HepG2 (cell line): ENCODE results near the gene MAP2K1. TPM values are rescaled to one million over a fixed set of nuclear protein-coding genes. Genes with fewer than 3 reads are reported as not detected.
"Not testable (repeated sequence)": the region's sequence is repeated elsewhere in the genome, so short reads cannot be mapped to it uniquely, and the experiment has no call there.

Experiments used
- ATAC-seq: fragments of 200-7000 bp; cut with Tn5 transposase; 3 replicates; pipeline ENCODE4 v1.9.1; 2020; ENCODE audit warnings: mild to moderate bottlenecking, moderate library complexity
- BruUV-seq: library from RNA; stranded (reverse); fragments of 400-500 nt; replicated peaks from 2 replicates; lab custom pipeline; 2021; lab: Mats Ljungman, UMichigan
- CTCF ChIA-PET: fragments of 300-600 bp; formaldehyde crosslinking; extraction: SDS; loops from one replicate; lab custom pipeline; 2021; ENCODE audit warnings: low total read pairs, inconsistent platforms, low intra/inter-chr PET ratio; lab: Yijun Ruan, JAX
- POLR2A ChIA-PET: fragments of 350-600 bp; sonication (Branson Sonifier 250); formaldehyde crosslinking; loops from one replicate; lab custom pipeline; 2020; ENCODE audit warnings: antibody characterized with exemption, inconsistent platforms; lab: Yijun Ruan, JAX
- DNase-seq: peaks from one replicate; pipeline ENCODE4 v3.0.0-alpha.2; 2015; ENCODE audit warnings: low spot score
- FAIRE-seq: peaks from 3 replicates; lab custom pipeline; 2011; peaks lifted over from hg19 to GRCh38; lab: Jason Lieb, UNC
- H2AFZ ChIP-seq: one replicate; pipeline ENCODE4 v1.6.1; 2011; ENCODE audit warnings: low read length, inconsistent platforms
- H3K27ac ChIP-seq: fragments of 300-600 bp; 3 replicates; pipeline ENCODE4 v1.8.0; 2011; ENCODE audit warnings: mixed run types, mild to moderate bottlenecking, mixed read lengths, low read length, inconsistent platforms; ENCODE audit not compliant: insufficient read depth; ENCODE audit errors: extremely low read length
- H3K27me3 ChIP-seq, 2 experiments: fragments of 200-600 bp in 1 of 2; 2 replicates in 1 of 2; 3 replicates in 1 of 2; pipeline versions ENCODE4 v1.6.0 to v1.8.0; 2011; ENCODE audit warnings: low read length in 2 of 2, mild to moderate bottlenecking in 2 of 2, moderate library complexity in 2 of 2, inconsistent platforms in 1 of 2; ENCODE audit not compliant: insufficient read depth in 2 of 2, control insufficient read depth in 1 of 2
- H3K36me3 ChIP-seq, 2 experiments: fragments of 200-600 bp in 1 of 2; replicated peaks in 1 of 2; 2 replicates in 1 of 2; 3 replicates in 1 of 2; pipeline versions ENCODE4 v1.5.1 to v1.8.0; 2011; ENCODE audit warnings: low read length in 2 of 2, inconsistent platforms in 1 of 2; ENCODE audit not compliant: insufficient read depth in 2 of 2, control insufficient read depth in 1 of 2
- H3K4me1 ChIP-seq: 2 replicates; pipeline ENCODE4 v1.5.1; 2012; ENCODE audit warnings: low read length, inconsistent platforms; ENCODE audit not compliant: insufficient read depth
- H3K4me2 ChIP-seq: 2 replicates; pipeline ENCODE4 v1.6.0; 2011; ENCODE audit warnings: low read depth, low read length, inconsistent platforms
- H3K4me3 ChIP-seq, 3 experiments: fragments of 200-600 bp in 1 of 3; sonication (generic), shearing (Covaris generic) in 1 of 3; replicated peaks in 1 of 3; 2 replicates each; pipeline ENCODE4 v1.5.1; 2011 to 2016; ENCODE audit warnings: low read length in 3 of 3, inconsistent platforms in 2 of 3, low read depth in 2 of 3, mild to moderate bottlenecking in 2 of 3, control low read depth in 1 of 3, mixed read lengths in 1 of 3; ENCODE audit not compliant: insufficient read depth in 1 of 3
- H3K79me2 ChIP-seq: one replicate; pipeline ENCODE4 v1.6.1; 2011; ENCODE audit warnings: low read length, inconsistent platforms; ENCODE audit not compliant: insufficient read depth
- H3K9ac ChIP-seq: 2 replicates; pipeline ENCODE4 v1.6.0; 2011; ENCODE audit warnings: mild to moderate bottlenecking, low read depth, low read length, inconsistent platforms; ENCODE audit not compliant: insufficient read depth
- H3K9me3 ChIP-seq: 2 replicates; pipeline ENCODE4 v1.5.1; 2012; ENCODE audit warnings: mild to moderate bottlenecking, low read length
- H4K20me1 ChIP-seq: 2 replicates; pipeline ENCODE4 v1.6.0; 2011; ENCODE audit warnings: inconsistent platforms, mild to moderate bottlenecking, low read length, moderate library complexity; ENCODE audit not compliant: insufficient read depth
- CTCF ChIP-seq: sonication (generic); formaldehyde crosslinking; IDR thresholded peaks from 2 replicates; pipeline ENCODE4 v1.5.0; 2020; ENCODE audit warnings: mild to moderate bottlenecking, missing genetic modification reagents, moderate library complexity
- EP300 ChIP-seq, 3 experiments: sonication (generic) in 1 of 3; formaldehyde crosslinking in 1 of 3; IDR thresholded peaks; 2 replicates each; pipeline versions ENCODE4 v1.5.1 to v1.6.1; 2011 to 2020; ENCODE audit warnings: low read depth in 2 of 3, low read length in 2 of 3, borderline replicate concordance in 1 of 3, improper control_type of control experiment in 1 of 3, mild to moderate bottlenecking in 1 of 3, missing genetic modification reagents in 1 of 3, moderate library complexity in 1 of 3
- GATAD2A ChIP-seq: IDR thresholded peaks from 2 replicates; pipeline ENCODE4 v1.6.1; 2016
- HNF1B ChIP-seq: sonication (generic); formaldehyde crosslinking; IDR thresholded peaks from 2 replicates; pipeline ENCODE4 v1.5.1; 2020; ENCODE audit warnings: mild to moderate bottlenecking, moderate library complexity, missing genetic modification reagents
- HOMEZ ChIP-seq: IDR thresholded peaks from 2 replicates; pipeline ENCODE4 v1.6.1; 2016; ENCODE audit warnings: low read depth
- NR2F6 ChIP-seq, 2 experiments: IDR thresholded peaks; 2 replicates each; pipeline ENCODE4 v1.6.1; 2016; ENCODE audit warnings: antibody characterized with exemption in 1 of 2, mild to moderate bottlenecking in 1 of 2
- SKI ChIP-seq: fragments of 450-650 bp; IDR thresholded peaks from one replicate; pipeline ENCODE4 v1.6.1; 2018; ENCODE audit warnings: mild to moderate bottlenecking; ENCODE audit not compliant: partially characterized antibody
- SOX6 ChIP-seq, 2 experiments: fragments of 450-650 bp in 1 of 2; sonication (generic) in 1 of 2; formaldehyde crosslinking in 1 of 2; IDR thresholded peaks; 2 replicates each; pipeline versions ENCODE4 v1.4.0 to v1.6.1; 2017 to 2020; ENCODE audit warnings: antibody characterized with exemption in 1 of 2, mild to moderate bottlenecking in 1 of 2, missing genetic modification reagents in 1 of 2
- YY1 ChIP-seq: IDR thresholded peaks from 2 replicates; pipeline ENCODE4 v1.6.1; 2011; ENCODE audit warnings: low read length, low read depth, moderate library complexity, mild to moderate bottlenecking; ENCODE audit not compliant: insufficient read depth, insufficient replicate concordance
- ZNF317 ChIP-seq: sonication (generic); formaldehyde crosslinking; IDR thresholded peaks from 2 replicates; pipeline ENCODE4 v1.5.0; 2020; ENCODE audit warnings: mild to moderate bottlenecking, missing genetic modification reagents
- ZNF362 ChIP-seq: sonication (generic); formaldehyde crosslinking; IDR thresholded peaks from 2 replicates; pipeline ENCODE4 v1.4.0; 2020; ENCODE audit warnings: missing genetic modification reagents, mild to moderate bottlenecking, borderline replicate concordance
- WGBS: methylation state at CpG from one replicate; pipeline ENCODE4 v1.1.6; 2017; ENCODE audit warnings: low lambda C conversion rate; 5-methylcytosine and 5-hydroxymethylcytosine counted together
- in situ Hi-C: cut with HindIII; loops from 2 replicates; pipeline ENCODE4 v1.10.0; 2017; ENCODE audit warnings: low pct_unique_long_range_greater_than_20kb; ENCODE audit not compliant: extremely low pct_ligation_motif_present
- intact Hi-C: fragments of 100-400 bp; cut with micrococcal nuclease; formaldehyde crosslinking; loops from one replicate; pipeline ENCODE4 v1.10.0; 2022; ENCODE audit not compliant: unreplicated experiment
- polyA plus RNA-seq, 8 experiments: library from polyadenylated mRNA; depleted of rRNA in 3 of 8; stranded (reverse) in 7 of 8; unstranded in 1 of 8; fragments of >200 nt; fragmentation: Illumina TruSeq in 4 of 8; extraction: Trizol in 4 of 8; gene quantifications; 2 replicates each; pipeline versions ENCODE4 v1.2.1 to v1.2.3, GENCODE V29; 2011 to 2016; ENCODE audit warnings: low read depth in 4 of 8, missing spikeins in 1 of 8, mixed read lengths in 1 of 8; ENCODE audit not compliant: insufficient read depth in 1 of 8
- total RNA-seq, 5 experiments: library from RNA; depleted of rRNA; stranded (reverse); fragments of >200 nt; fragmentation: Illumina TruSeq; extraction: Trizol; gene quantifications; 2 replicates each; pipeline ENCODE4 v1.2.3, GENCODE V29; 2016; ENCODE audit warnings: low read depth in 1 of 5

Gene MAP2K1
- total and polyA plus RNA-seq, 2 of the 13 experiments (the other 11 are each of a cell fraction or from before 2014, with no cell fraction given), result 24.1 to 49.2 TPM

GRCh38 chr15:66467162-66468040, 80.7 kb downstream of the MAP2K1 start (continued):
- TF ChIP-seq ZNF362 (CRISPR knock-in tag) (peak; percentile 92), EP300 (IDR thresholded peaks at IDR 0.05; ENCODE audit: low read depth in 2 of 2, low read length in 2 of 2) (0 out of 4 replicates have a peak, but pooled peaks of 1 of the 2 experiments have one; percentile 16), HNF1B (CRISPR knock-in tag) (0 out of 2 replicates have a peak, but pooled peaks have one; percentile 24), GATAD2A (CRISPR knock-in tag) (0 out of 2 replicates have a peak, but pooled peaks have one; percentile 21), YY1 (peak; percentile 31), ZNF317 (0 out of 2 replicates have a peak, but pooled peaks have one; percentile 18), HOMEZ (CRISPR knock-in tag) (peak; percentile 23; the same call in 1 of the 2 replicates), NR2F6 (IDR thresholded peaks at IDR 0.05) (0 out of 2 replicates have a peak, but pooled peaks have one; percentile 24), CTCF (peak; percentile 36), SKI (peak; percentile 36), SOX6 (CRISPR knock-in tag; IDR thresholded peaks at IDR 0.05) (peak; percentile 21; the same call in 1 of the 2 replicates)
- not testable (repeated sequence) for TF ChIP-seq EP300 (CRISPR knock-in tag; IDR thresholded peaks at IDR 0.05; ENCODE audit: borderline replicate concordance); NR2F6 (CRISPR knock-in tag; IDR thresholded peaks at IDR 0.05); SOX6 (IDR thresholded peaks at IDR 0.05)
- TF ChIP-seq, all 625 proteins: peak for 18; not testable (repeated sequence) for 607

GRCh38 chr15:66470825-66471224, 84.1 kb downstream of the MAP2K1 start:
- ATAC-seq, intact Hi-C loops, H4K20me1 ChIP-seq, BruUV-seq, H3K9ac ChIP-seq, H3K27me3 ChIP-seq, in situ Hi-C loops, H3K4me3 ChIP-seq, H2AFZ ChIP-seq, FAIRE-seq, H3K27ac ChIP-seq, H3K36me3 ChIP-seq, H3K79me2 ChIP-seq, DNase-seq, H3K4me2 ChIP-seq, H3K9me3 ChIP-seq, CTCF ChIA-PET: not testable (repeated sequence)
- peaks cover 36% of the 10 kb centered on the region for H3K4me1 ChIP-seq
- POLR2A ChIA-PET, result interaction anchor here (0.9 kb wide), 1 partner anchor 15 kb away, joined by 3 read pairs; no protein-coding TSS in a partner anchor
- WGBS, result 95% methylated on average over 4 of the region's 4 CpGs
